Kidney (tissue), 14 donors: Measurements from ENCODE around the gene PPP1CA. TPM values are rescaled to one million over a fixed set of nuclear protein-coding genes. Genes with fewer than 3 reads are reported as not detected.

ENCODE experiments used
- DNase-seq, 5 donors: peaks; one replicate each; pipeline ENCODE4 v3.0.0-alpha.2; 2013 to 2020
- FAIRE-seq: peaks from 2 replicates; lab custom pipeline; 2012; peaks lifted over from hg19 to GRCh38; lab: Jason Lieb, UNC
- H3K27ac ChIP-seq, 2 donors: one replicate each; pipeline ENCODE4 v1.7.0; 2013; ENCODE audit warnings: low read depth in 2 of 2, low read length in 2 of 2, inconsistent platforms in 1 of 2
- H3K27me3 ChIP-seq: one replicate; pipeline ENCODE4 v1.7.1; 2013; ENCODE audit warnings: low read length, inconsistent platforms; ENCODE audit not compliant: control insufficient read depth, insufficient read depth
- H3K36me3 ChIP-seq, 3 donors: one replicate each; pipeline versions ENCODE4 v1.7.0 to v1.7.1; 2013; ENCODE audit warnings: low read length in 3 of 3, control low read depth in 1 of 3, inconsistent platforms in 1 of 3; ENCODE audit not compliant: insufficient read depth in 3 of 3, control insufficient read depth in 2 of 3
- H3K4me1 ChIP-seq, 3 donors: one replicate each; pipeline versions ENCODE4 v1.7.0 to v1.7.1; 2013; ENCODE audit warnings: low read length in 3 of 3, inconsistent platforms in 1 of 3, low read depth in 1 of 3; ENCODE audit not compliant: control insufficient read depth in 2 of 3, insufficient read depth in 2 of 3
- H3K4me3 ChIP-seq, 3 donors: one replicate each; pipeline versions ENCODE4 v1.7.0 to v1.8.1; 2013; ENCODE audit warnings: low read length in 3 of 3, control low read depth in 1 of 3, inconsistent platforms in 1 of 3
- H3K9ac ChIP-seq, 3 donors: one replicate each; pipeline versions ENCODE4 v1.7.0 to v1.7.1; 2013; ENCODE audit warnings: low read length in 3 of 3, control low read depth in 1 of 3, inconsistent platforms in 1 of 3
- H3K9me3 ChIP-seq, 3 donors: one replicate each; pipeline versions ENCODE4 v1.7.0 to v1.7.1; 2013; ENCODE audit warnings: low read length in 3 of 3, control low read depth in 1 of 3, inconsistent platforms in 1 of 3; ENCODE audit not compliant: control insufficient read depth in 2 of 3, insufficient read depth in 1 of 3
- CTCF ChIP-seq: IDR thresholded peaks from 3 replicates; pipeline ENCODE4 v1.5.1; 2012; ENCODE audit warnings: mild to moderate bottlenecking, moderate library complexity, borderline replicate concordance; ENCODE audit not compliant: insufficient read depth; ENCODE audit errors: extremely low read depth
- intact Hi-C: fragments of 100-400 bp; cut with DNase I; formaldehyde crosslinking; loops from one replicate; pipeline ENCODE4 v1.11.1; 2022
- polyA plus RNA-seq: library from polyadenylated mRNA; stranded (reverse); fragments of 350-450 nt; fragmentation: Illumina TruSeq; extraction: RNeasy Lipid Tissue Mini Kit (QIAGEN cat#74804); gene quantifications from one replicate; pipeline ENCODE4 v1.2.3, GENCODE V29; 2014; ENCODE audit warnings: low read depth, low replicate concordance; ENCODE audit not compliant: insufficient read depth
- total RNA-seq: library from RNA; stranded (reverse); fragmentation: NEBNext Ultra II Directional; extraction: Animal tissue kit (Norgen Biotek cat#: 25700); gene quantifications from one replicate; pipeline ENCODE4 v1.2.1, GENCODE V29; 2021
- donor health status: control.
- donor health status: control.
- donor health status: control.
- donor health status: control.
- donor health status: control.
- donor health status: DM: yes; HTN: yes; CAD: no.
- donor health status: Normal renal cell carcinoma (clear cell type).

PPP1CA gene
- total and polyA plus RNA-seq, 2 donors from 2014 or later = 155 to 210 TPM

- H3K4me1 ChIP-seq = peaks cover 0 to 4% (median 0%) of the 10 kb centered on the region in 3 donors
- H3K9ac ChIP-seq = no peak overlapping the region
- no peaks in the 10 kb centered on the region for H3K27me3 ChIP-seq
- intact Hi-C loops = no loop called here
- H3K27ac ChIP-seq = no peak overlapping the region
- peaks cover 0 to 9% (median 7%) of the 10 kb centered on the region in 3 donors for H3K36me3 ChIP-seq
- H3K9me3 ChIP-seq = no peaks in the 10 kb centered on the region
- no peak overlapping the region for H3K4me3 ChIP-seq
- no peak for TF ChIP-seq CTCF
- peak in 1 of 5 donors; percentile 77 for DNase-seq
- no peak for FAIRE-seq
These were observed 34.2 kb upstream of the PPP1CA start for GRCh38 chr11:67435727-67436458.

GRCh38 chr11:67435031-67435726 lies 33.5 kb upstream of the PPP1CA start:
- no peak for TF ChIP-seq CTCF
- H3K27me3 ChIP-seq = no peaks in the 10 kb centered on the region
- no peak overlapping the region for H3K27ac ChIP-seq
- no peak for DNase-seq
- H3K9ac ChIP-seq = no peak overlapping the region
- H3K9me3 ChIP-seq = no peaks in the 10 kb centered on the region
- no peak for FAIRE-seq
- H3K4me1 ChIP-seq = peaks cover 0 to 4% (median 0%) of the 10 kb centered on the region in 3 donors
- intact Hi-C loops = no loop called here
- peaks cover 0 to 9% (median 7%) of the 10 kb centered on the region in 3 donors for H3K36me3 ChIP-seq
- no peak overlapping the region for H3K4me3 ChIP-seq

- no peak for FAIRE-seq
- Histone ChIP-seq H3K36me3 (peaks cover 0 to 9% (median 8%) of the 10 kb centered on the region in 3 donors), H3K27me3 (no peaks in the 10 kb centered on the region), H3K9ac (no peak overlapping the region), H3K4me3 (no peak overlapping the region), H3K27ac (no peak overlapping the region), H3K9me3 (no peaks in the 10 kb centered on the region), H3K4me1 (peaks cover 0 to 3% (median 0%) of the 10 kb centered on the region in 3 donors)
- intact Hi-C loops = no loop called here
- TF ChIP-seq CTCF = no peak
- DNase-seq = no peak
These were observed 32.8 kb upstream of the PPP1CA start for GRCh38 chr11:67434395-67434881.
